Activated CD4-positive, CD25-positive, alpha-beta regulatory T cell treated with anti-CD3 and anti-CD28 coated beads, Interleukin-2, amount 50 U/mL, for 24 hours (primary cell): ENCODE measurements around the gene SLC25A46.
"Not testable (repeated sequence)": the region's sequence is repeated elsewhere in the genome, so short reads cannot be mapped to it uniquely, and the experiment has no call there.

Experiments used
- ATAC-seq, 2 donors: fragments of 150-1000 bp; cut with Tn5 transposase; one replicate each; pipeline ENCODE4 v1.10.0; 2021; ENCODE audit warnings: mild to moderate bottlenecking in 1 of 2, moderate library complexity in 1 of 2

The SLC25A46 gene

DNA sequence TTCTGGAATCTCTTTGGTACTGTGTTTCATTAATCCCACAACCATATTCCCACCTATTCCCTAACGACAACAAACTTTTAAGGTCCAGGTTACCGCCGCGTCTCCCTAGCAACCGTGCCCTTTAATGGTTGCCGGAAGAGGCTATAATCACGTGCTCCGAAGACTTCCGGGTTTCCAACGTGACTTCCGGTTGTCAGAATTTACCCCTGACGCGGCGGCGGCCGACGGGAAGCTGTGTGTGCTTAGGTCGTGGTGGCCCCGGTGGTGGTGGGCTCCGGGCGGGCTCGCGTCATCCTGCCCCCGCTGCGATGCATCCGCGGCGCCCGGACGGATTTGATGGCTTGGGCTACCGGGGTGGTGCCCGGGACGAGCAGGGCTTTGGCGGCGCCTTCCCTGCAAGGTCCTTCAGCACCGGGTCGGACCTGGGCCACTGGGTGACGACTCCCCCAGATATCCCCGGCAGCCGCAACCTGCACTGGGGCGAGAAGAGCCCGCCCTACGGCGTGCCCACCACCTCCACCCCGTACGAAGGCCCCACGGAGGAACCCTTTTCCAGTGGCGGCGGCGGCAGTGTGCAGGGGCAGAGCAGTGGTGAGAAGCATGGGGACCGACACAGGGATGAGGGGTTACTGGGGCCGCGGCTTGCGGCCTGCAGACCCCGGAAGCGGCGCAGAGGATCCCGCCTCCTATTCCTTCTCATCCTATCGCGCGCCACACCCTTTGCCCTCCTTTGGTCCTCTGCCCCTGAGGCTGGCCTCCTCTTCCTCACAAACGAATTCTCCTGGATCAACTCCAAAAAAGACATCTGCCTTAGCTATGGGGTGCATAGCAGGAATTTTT, at the start of gene SLC25A46:
Gene SLC25A46, plus strand, starts transcription at position 196 of the 840 bp plus-strand sequence. Its CDS starts 113 bp downstream, at position 309.
- ATAC-seq = peak; percentile 93 to 94

- ATAC-seq = not testable (repeated sequence)
These were observed 48.2 kb upstream of the SLC25A46 start for GRCh38 chr5:110690587-110690986.

- ATAC-seq = not testable (repeated sequence)
These were observed 46.1 kb upstream of the SLC25A46 start for GRCh38 chr5:110692669-110693068.

DNA sequence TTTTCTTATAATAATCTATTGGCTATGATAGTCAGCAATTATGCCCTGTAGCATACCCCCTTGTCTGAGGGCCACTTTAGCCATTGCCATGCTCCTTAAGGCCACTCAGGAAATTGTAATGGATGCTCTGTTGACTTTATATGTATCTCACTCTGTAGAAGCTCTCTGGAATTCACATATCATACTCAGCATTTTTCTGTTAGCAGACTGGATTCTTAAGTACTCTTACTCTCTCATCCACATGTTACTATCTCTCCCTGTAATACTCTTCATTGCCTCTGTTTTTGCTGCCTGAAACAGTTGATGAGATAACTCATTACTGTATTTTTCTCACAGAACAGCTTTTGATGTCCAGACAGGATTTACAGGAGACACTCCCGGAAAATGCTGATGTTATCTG, 36.5 kb upstream of the SLC25A46 start:
- ATAC-seq = no peak

DNA sequence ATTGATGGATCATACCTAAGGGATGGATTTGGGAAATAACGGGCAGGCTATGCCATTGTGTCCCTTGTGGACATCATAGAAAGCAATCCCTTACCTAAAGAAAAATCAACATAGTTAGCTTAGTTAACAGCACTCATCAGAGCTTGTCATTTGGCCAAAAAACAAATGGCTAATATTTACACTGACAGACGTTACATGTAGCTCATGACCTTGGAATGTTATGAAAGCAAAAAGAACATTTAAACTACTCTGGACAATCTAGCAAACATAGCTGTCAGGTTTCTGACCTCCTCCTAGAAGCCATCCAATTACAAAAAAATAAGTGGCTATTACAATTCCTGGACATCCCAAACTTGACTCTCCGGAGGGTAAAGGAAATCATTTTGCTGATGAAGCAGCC, 36.1 kb upstream of the SLC25A46 start:
- ATAC-seq = no peak

DNA sequence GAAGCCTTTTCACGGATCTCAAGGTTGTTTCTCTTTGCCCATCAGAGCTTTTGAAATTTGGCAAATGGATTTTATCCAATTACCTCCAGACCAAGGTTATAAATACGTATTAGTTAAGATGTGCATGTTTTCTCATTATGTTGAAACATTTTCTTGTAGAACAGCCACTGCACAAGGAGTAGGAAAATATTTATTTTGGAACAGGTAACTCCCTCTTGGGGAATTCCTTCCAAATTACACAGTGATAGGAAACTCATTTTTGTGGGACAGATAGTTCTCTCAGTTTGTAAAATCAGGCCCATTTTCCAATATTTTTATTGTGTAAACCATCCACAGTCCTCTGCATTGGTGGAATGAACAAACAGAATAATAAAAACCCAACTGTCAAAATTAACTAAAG, 35.3 kb upstream of the SLC25A46 start:
- no peak for ATAC-seq

- ATAC-seq = no peak
These were observed 33.5 kb upstream of the SLC25A46 start for GRCh38 chr5:110705349-110705748.

- no peak for ATAC-seq
These were observed 31.5 kb upstream of the SLC25A46 start for GRCh38 chr5:110707260-110707844.

GRCh38 chr5:110716247-110717245, 22.3 kb upstream of the SLC25A46 start:
- no peak for ATAC-seq

GRCh38 chr5:110718311-110718710, 20.5 kb upstream of the SLC25A46 start:
- ATAC-seq = no peak

GRCh38 chr5:110726249-110727024, 12.4 kb upstream of the SLC25A46 start, which contains the start of gene TMEM232:
Gene TMEM232, minus strand, starts transcription at chr5:110726671. Its CDS starts 59,319 bp downstream, at chr5:110667352.
- peak; percentile 100 for ATAC-seq

GRCh38 chr5:110727025-110727314, 11.8 kb upstream of the SLC25A46 start:
- peak in 1 of 2 donors; percentile 12 for ATAC-seq

- not testable (repeated sequence) for ATAC-seq
These were observed 7.3 kb upstream of the SLC25A46 start for GRCh38 chr5:110731499-110731898.

GRCh38 chr5:110734101-110734500, 4.7 kb upstream of the SLC25A46 start:
- ATAC-seq = no peak

DNA sequence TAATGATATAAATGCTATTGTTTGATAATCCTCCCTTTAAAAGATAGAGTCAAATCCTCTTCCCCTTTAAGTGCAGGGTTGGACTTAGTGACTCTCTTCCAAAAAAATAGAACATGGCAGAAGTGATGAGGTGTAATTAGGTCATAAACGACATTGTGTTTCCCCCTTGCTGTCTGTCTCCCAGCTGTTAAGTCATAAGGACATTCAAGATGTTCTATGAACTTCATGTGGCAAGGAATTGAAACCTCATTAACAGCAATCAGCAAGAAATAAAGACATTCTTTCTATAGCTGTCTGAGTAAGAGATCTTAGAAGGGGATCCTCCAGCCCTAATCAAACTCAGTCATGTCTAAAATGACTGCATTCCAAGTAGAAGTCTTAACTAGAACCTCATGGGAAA, 3.3 kb upstream of the SLC25A46 start:
- no peak for ATAC-seq

- no peak for ATAC-seq
These were observed 2.1 kb upstream of the SLC25A46 start for GRCh38 chr5:110736753-110737152.

- peak; percentile 66 to 70 for ATAC-seq
These were observed 350 bp upstream of the SLC25A46 start for GRCh38 chr5:110738503-110738811.

GRCh38 chr5:110751902-110752762, 13.3 kb downstream of the SLC25A46 start:
- ATAC-seq = peak; percentile 88 to 93

DNA sequence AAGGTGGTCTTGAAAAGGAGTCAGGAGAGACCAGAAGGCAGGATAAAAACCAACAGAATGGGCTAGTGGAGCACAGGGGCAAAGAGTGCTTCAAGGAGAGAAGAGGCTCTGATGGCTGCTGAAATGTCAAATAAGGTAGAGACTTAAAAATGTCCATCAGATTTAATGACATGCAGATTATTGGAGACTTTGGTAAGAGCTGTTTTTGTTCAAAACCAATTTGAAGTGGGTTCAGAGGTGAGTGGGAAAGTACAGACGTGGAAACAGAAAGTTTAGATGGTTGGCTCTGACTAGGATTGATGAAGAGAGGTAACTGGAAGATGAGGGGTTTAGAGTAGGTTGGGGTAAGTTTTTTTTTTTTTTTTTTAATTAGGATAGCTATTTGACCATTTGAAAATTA, 14.1 kb downstream of the SLC25A46 start:
- ATAC-seq = peak; percentile 54 to 60

GRCh38 chr5:110753600-110753999, 14.8 kb downstream of the SLC25A46 start:
- peak; percentile 22 to 41 for ATAC-seq

- no peak for ATAC-seq
These were observed 15.4 kb downstream of the SLC25A46 start for GRCh38 chr5:110754181-110754580.
